MCF 10A (cell line): Measurements from ENCODE around the gene TMC3. TPM values are rescaled to one million over a fixed set of nuclear protein-coding genes. Genes with fewer than 3 reads are reported as not detected.

Experiments
- BruUV-seq: library from RNA; stranded (reverse); fragments of 400-500 nt; replicated peaks from 2 replicates; lab custom pipeline; 2021; lab: Mats Ljungman, UMichigan
- CTCF ChIA-PET: fragments of 300-600 bp; sonication (Branson Sonifier 250); formaldehyde crosslinking; extraction: SDS; loops from one replicate; lab custom pipeline; 2021; ENCODE audit warnings: antibody characterized with exemption, inconsistent platforms; lab: Yijun Ruan, JAX
- POLR2A ChIA-PET: fragments of 300-600, 350-650 bp; sonication (Branson Sonifier 250); formaldehyde crosslinking; extraction: SDS; loops from one replicate; lab custom pipeline; 2020; ENCODE audit warnings: antibody characterized with exemption, inconsistent platforms; lab: Yijun Ruan, JAX
- DNase-seq: peaks from one replicate; pipeline ENCODE4 v3.0.0-alpha.2; 2018; ENCODE audit not compliant: unreplicated experiment
- H3K27ac Mint-ChIP-seq: one replicate; pipeline ENCODE4 v1.8.0; 2022; ENCODE audit warnings: mild to moderate bottlenecking, low read depth, mixed read lengths; ENCODE audit not compliant: unreplicated experiment
- H3K27me3 Mint-ChIP-seq: one replicate; pipeline ENCODE4 v1.8.0; 2022; ENCODE audit warnings: mixed read lengths; ENCODE audit not compliant: insufficient read depth, unreplicated experiment
- H3K36me3 Mint-ChIP-seq: one replicate; pipeline ENCODE4 v1.8.0; 2022; ENCODE audit warnings: mild to moderate bottlenecking, moderate library complexity, mixed read lengths; ENCODE audit not compliant: insufficient read depth, unreplicated experiment
- H3K4me1 Mint-ChIP-seq: one replicate; pipeline ENCODE4 v1.8.0; 2022; ENCODE audit warnings: mixed read lengths; ENCODE audit not compliant: insufficient read depth, unreplicated experiment
- H3K4me3 Mint-ChIP-seq: one replicate; pipeline ENCODE4 v1.8.0; 2022; ENCODE audit warnings: mild to moderate bottlenecking, moderate library complexity, mixed read lengths; ENCODE audit not compliant: unreplicated experiment
- H3K9me3 Mint-ChIP-seq: one replicate; pipeline ENCODE4 v1.8.0; 2022; ENCODE audit warnings: mixed read lengths; ENCODE audit not compliant: unreplicated experiment
- CTCF ChIP-seq: fragments of 200-600 bp; IDR thresholded peaks from one replicate; pipeline ENCODE4 v1.8.0; 2022; ENCODE audit warnings: antibody characterized with exemption, mild to moderate bottlenecking; ENCODE audit not compliant: unreplicated experiment
- intact Hi-C: fragments of 100-400 bp; cut with micrococcal nuclease; formaldehyde crosslinking; loops from 2 replicates; pipeline ENCODE4 v1.14.1; 2022
- total RNA-seq: library from RNA; stranded (reverse); gene quantifications from 2 replicates; pipeline ENCODE4 v1.2.3, GENCODE V29; 2022

The TMC3 gene
- total RNA-seq, 1 experiment from 2014 or later: not detected

- peaks cover 24% of the 10 kb centered on the region for H3K4me1 Mint-ChIP-seq
- no peaks in the 10 kb centered on the region for H3K9me3 Mint-ChIP-seq
- H3K27ac Mint-ChIP-seq: peak overlapping the region; percentile 31
- intact Hi-C loops: loop anchor here (1.0 to 2.0 kb wide), 2 partner anchors 41 to 62 kb away; no protein-coding TSS in a partner anchor
- H3K4me3 Mint-ChIP-seq: no peak overlapping the region
- no peaks in the 10 kb centered on the region for H3K27me3 Mint-ChIP-seq
- BruUV-seq: no TSS peak
- H3K36me3 Mint-ChIP-seq: no peaks in the 10 kb centered on the region
- ChIA-PET POLR2A (interaction anchor here (0.7 to 2.7 kb wide), 9 partner anchors 11 to 56 kb away, joined by 3 to 11 read pairs (median 3); partner anchors contain the start of gene STARD5), CTCF (interaction anchor here (0.7 to 1.6 kb wide), 6 partner anchors 11 to 452 kb away, joined by 3 to 6 read pairs (median 3); no protein-coding TSS in a partner anchor)
- DNase-seq: peak; percentile 91
- no peak for TF ChIP-seq CTCF
Measured at GRCh38 chr15:81338170-81339007, 35.6 kb downstream of the TMC3 start.

GRCh38 chr15:81337713-81338157 lies 36.3 kb downstream of the TMC3 start:
- DNase-seq: no peak
- no peaks in the 10 kb centered on the region for H3K9me3 Mint-ChIP-seq
- peak overlapping the region; percentile 31 for H3K27ac Mint-ChIP-seq
- H3K36me3 Mint-ChIP-seq: no peaks in the 10 kb centered on the region
- ChIA-PET POLR2A (interaction anchor here (0.7 to 2.7 kb wide), 5 partner anchors 10 to 57 kb away, joined by 3 to 11 read pairs (median 3); partner anchors contain the start of gene STARD5), CTCF (interaction anchor here (1.1 to 3.2 kb wide), 2 partner anchors 62 to 71 kb away, joined by 5 to 12 read pairs; no protein-coding TSS in a partner anchor)
- no TSS peak for BruUV-seq
- no peaks in the 10 kb centered on the region for H3K27me3 Mint-ChIP-seq
- no peak overlapping the region for H3K4me3 Mint-ChIP-seq
- TF ChIP-seq CTCF: no peak
- H3K4me1 Mint-ChIP-seq: peaks cover 24% of the 10 kb centered on the region
- intact Hi-C loops: loop anchor here (1.0 to 2.0 kb wide), 2 partner anchors 40 to 63 kb away; no protein-coding TSS in a partner anchor

- H3K36me3 Mint-ChIP-seq: no peaks in the 10 kb centered on the region
- H3K27ac Mint-ChIP-seq: no peak overlapping the region
- no TSS peak for BruUV-seq
- ChIA-PET CTCF (interaction anchor here (3.2 kb wide), 1 partner anchor 62 kb away, joined by 12 read pairs; no protein-coding TSS in a partner anchor), POLR2A (interaction anchor here (1.0 to 2.7 kb wide), 4 partner anchors 10 to 42 kb away, joined by 3 to 11 read pairs (median 4); partner anchors contain the start of gene STARD5)
- intact Hi-C loops: no loop called here
- H3K4me3 Mint-ChIP-seq: no peak overlapping the region
- TF ChIP-seq CTCF: no peak
- DNase-seq: no peak
- no peaks in the 10 kb centered on the region for H3K27me3 Mint-ChIP-seq
- peaks cover 24% of the 10 kb centered on the region for H3K4me1 Mint-ChIP-seq
- no peaks in the 10 kb centered on the region for H3K9me3 Mint-ChIP-seq
Measured at GRCh38 chr15:81337241-81337640, 36.8 kb downstream of the TMC3 start.

- Mint-ChIP-seq H3K36me3 (no peaks in the 10 kb centered on the region), H3K27me3 (no peaks in the 10 kb centered on the region), H3K4me1 (peaks cover 24% of the 10 kb centered on the region), H3K9me3 (no peaks in the 10 kb centered on the region), H3K4me3 (no peak overlapping the region), H3K27ac (no peak overlapping the region)
- POLR2A ChIA-PET: interaction anchor here (0.6 to 1.1 kb wide), 2 partner anchors 9 to 1459 kb away, joined by 5 to 6 read pairs; no protein-coding TSS in a partner anchor
- BruUV-seq: no TSS peak
- CTCF ChIA-PET: interaction anchor here (1.6 to 3.2 kb wide), 2 partner anchors 61 to 70 kb away, joined by 6 to 12 read pairs; no protein-coding TSS in a partner anchor
- intact Hi-C loops: loop anchor here (1.0 kb wide), 1 partner anchor 61 kb away; no protein-coding TSS in a partner anchor
- peak; percentile 14 for TF ChIP-seq CTCF
- DNase-seq: peak; percentile 57
Measured at GRCh38 chr15:81336568-81336967, 37.4 kb downstream of the TMC3 start.
